SU-DHL-6 (cell line): Measurements from ENCODE around the gene SUPT3H.

ENCODE experiments used
- H2AFZ ChIP-seq: fragments of 200-600 bp; sonication (generic); 2 replicates; pipeline ENCODE4 v1.6.1; 2014; ENCODE audit warnings: low read depth, mild to moderate bottlenecking, moderate library complexity, mixed read lengths, antibody characterized with exemption, low read length; ENCODE audit not compliant: severe bottlenecking
- H3F3A ChIP-seq: fragments of 200-600 bp; shearing (Covaris generic); 2 replicates; pipeline ENCODE4 v1.6.0; 2016; ENCODE audit warnings: antibody characterized with exemption, mild to moderate bottlenecking; ENCODE audit not compliant: insufficient read depth
- H3K27ac ChIP-seq: fragments of 200-600 bp; sonication (generic); 2 replicates; pipeline ENCODE4 v1.5.1; 2016; ENCODE audit warnings: low read depth, mild to moderate bottlenecking, low read length, moderate library complexity, mixed read lengths
- H3K27me3 ChIP-seq: fragments of 200-600 bp; sonication (generic), shearing (Covaris generic); 2 replicates; pipeline ENCODE4 v1.6.0; 2014; ENCODE audit warnings: mild to moderate bottlenecking, low read length
- H3K36me3 ChIP-seq: fragments of 200-600 bp; sonication (generic); 2 replicates; pipeline ENCODE4 v1.6.1; 2014; ENCODE audit warnings: mild to moderate bottlenecking, low read length, mixed read lengths
- H3K4me2 ChIP-seq: fragments of 300-600, 200-600 bp; shearing (Covaris generic), sonication (generic); 2 replicates; pipeline ENCODE4 v1.6.0; 2014; ENCODE audit warnings: low read length, low read depth, mild to moderate bottlenecking; ENCODE audit not compliant: poor library complexity, severe bottlenecking
- H3K4me3 ChIP-seq: fragments of 200-600 bp; sonication (generic); 2 replicates; pipeline ENCODE4 v1.5.1; 2014; ENCODE audit warnings: antibody characterized with exemption, low read length, mild to moderate bottlenecking, mixed read lengths; ENCODE audit not compliant: insufficient read depth, poor library complexity, severe bottlenecking
- H3K79me2 ChIP-seq: fragments of 200-600 bp; sonication (generic); 2 replicates; pipeline ENCODE4 v1.6.1; 2014; ENCODE audit warnings: mild to moderate bottlenecking, low read length, moderate library complexity; ENCODE audit not compliant: insufficient read depth
- H3K9ac ChIP-seq: fragments of 200-600 bp; sonication (generic); 2 replicates; pipeline ENCODE4 v1.7.0; 2014; ENCODE audit warnings: mild to moderate bottlenecking, low read length
- H3K9me2 ChIP-seq: fragments of 200-600 bp; sonication (generic); replicated peaks from 2 replicates; pipeline ENCODE4 v1.6.1; 2014; ENCODE audit warnings: low read length; ENCODE audit not compliant: insufficient read depth
- H3K9me3 ChIP-seq: fragments of 200-600 bp; sonication (generic); 2 replicates; pipeline ENCODE4 v1.6.1; 2014; ENCODE audit warnings: low read length, mixed read lengths; ENCODE audit not compliant: insufficient read depth
- H4K20me1 ChIP-seq: fragments of 200-600 bp; sonication (generic); 2 replicates; pipeline ENCODE4 v1.6.1; 2014; ENCODE audit warnings: low read depth, mild to moderate bottlenecking, antibody characterized with exemption, low read length, moderate library complexity, mixed read lengths
- EZH2phosphoT487 ChIP-seq: fragments of 200-600 bp; sonication (generic), shearing (Covaris generic); conservative IDR thresholded peaks from 2 replicates; pipeline ENCODE4 v1.6.1; 2018; ENCODE audit warnings: mild to moderate bottlenecking, antibody characterized with exemption, low read length, moderate library complexity, mixed read lengths
- TF ChIP-seq, protein P1 (sequence below): fragments of 200-600 bp; sonication (generic); IDR thresholded peaks from one replicate; pipeline ENCODE4 v1.5.1; 2017; ENCODE audit warnings: antibody characterized with exemption, mild to moderate bottlenecking, low read length, moderate library complexity; ENCODE audit not compliant: insufficient read depth, poor library complexity, severe bottlenecking

The SUPT3H gene

DNA sequence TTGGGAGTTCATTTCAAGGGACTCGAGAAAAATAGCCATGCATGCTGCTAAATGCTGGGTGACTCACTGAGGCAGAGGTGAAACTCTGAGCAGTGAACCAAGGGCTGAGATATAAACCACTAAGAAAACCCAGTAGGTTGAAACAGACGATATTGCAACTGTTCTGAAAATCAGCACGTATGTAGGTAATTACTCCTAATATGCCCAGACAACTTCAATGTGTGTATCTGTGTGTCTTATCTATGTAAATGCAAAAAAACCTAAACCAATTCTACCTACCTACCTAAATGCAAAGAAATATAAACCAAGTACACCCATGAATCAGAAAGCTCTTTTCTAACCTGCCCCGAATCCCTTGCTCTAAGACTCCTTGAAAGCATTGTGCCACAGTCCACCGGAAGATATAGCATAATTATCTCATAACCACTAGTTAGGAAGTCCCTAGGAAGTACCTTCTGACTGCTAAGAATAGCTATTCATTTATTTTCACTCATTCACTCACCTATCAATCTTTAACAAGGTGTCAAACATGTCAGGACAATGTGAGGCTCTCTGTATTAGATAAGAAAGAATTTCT, 508.3 kb downstream of the SUPT3H start:
- no peak overlapping the region for H3K27ac ChIP-seq
- no peaks in the 10 kb centered on the region for H3K9me2 ChIP-seq
- no peaks in the 10 kb centered on the region for H4K20me1 ChIP-seq
- H3K9ac ChIP-seq: no peak overlapping the region
- no peaks in the 10 kb centered on the region for H3K27me3 ChIP-seq
- H3K4me3 ChIP-seq: no peak overlapping the region
- H3K36me3 ChIP-seq: no peaks in the 10 kb centered on the region
- H3K9me3 ChIP-seq: no peaks in the 10 kb centered on the region
- H2AFZ ChIP-seq: no peak overlapping the region
- H3F3A ChIP-seq: no peaks in the 10 kb centered on the region
- no peak overlapping the region for H3K4me2 ChIP-seq
- H3K79me2 ChIP-seq: no peaks in the 10 kb centered on the region
- TF ChIP-seq, protein P1, sequence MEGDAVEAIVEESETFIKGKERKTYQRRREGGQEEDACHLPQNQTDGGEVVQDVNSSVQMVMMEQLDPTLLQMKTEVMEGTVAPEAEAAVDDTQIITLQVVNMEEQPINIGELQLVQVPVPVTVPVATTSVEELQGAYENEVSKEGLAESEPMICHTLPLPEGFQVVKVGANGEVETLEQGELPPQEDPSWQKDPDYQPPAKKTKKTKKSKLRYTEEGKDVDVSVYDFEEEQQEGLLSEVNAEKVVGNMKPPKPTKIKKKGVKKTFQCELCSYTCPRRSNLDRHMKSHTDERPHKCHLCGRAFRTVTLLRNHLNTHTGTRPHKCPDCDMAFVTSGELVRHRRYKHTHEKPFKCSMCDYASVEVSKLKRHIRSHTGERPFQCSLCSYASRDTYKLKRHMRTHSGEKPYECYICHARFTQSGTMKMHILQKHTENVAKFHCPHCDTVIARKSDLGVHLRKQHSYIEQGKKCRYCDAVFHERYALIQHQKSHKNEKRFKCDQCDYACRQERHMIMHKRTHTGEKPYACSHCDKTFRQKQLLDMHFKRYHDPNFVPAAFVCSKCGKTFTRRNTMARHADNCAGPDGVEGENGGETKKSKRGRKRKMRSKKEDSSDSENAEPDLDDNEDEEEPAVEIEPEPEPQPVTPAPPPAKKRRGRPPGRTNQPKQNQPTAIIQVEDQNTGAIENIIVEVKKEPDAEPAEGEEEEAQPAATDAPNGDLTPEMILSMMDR: no peak
- no peak for TF ChIP-seq EZH2phosphoT487

DNA sequence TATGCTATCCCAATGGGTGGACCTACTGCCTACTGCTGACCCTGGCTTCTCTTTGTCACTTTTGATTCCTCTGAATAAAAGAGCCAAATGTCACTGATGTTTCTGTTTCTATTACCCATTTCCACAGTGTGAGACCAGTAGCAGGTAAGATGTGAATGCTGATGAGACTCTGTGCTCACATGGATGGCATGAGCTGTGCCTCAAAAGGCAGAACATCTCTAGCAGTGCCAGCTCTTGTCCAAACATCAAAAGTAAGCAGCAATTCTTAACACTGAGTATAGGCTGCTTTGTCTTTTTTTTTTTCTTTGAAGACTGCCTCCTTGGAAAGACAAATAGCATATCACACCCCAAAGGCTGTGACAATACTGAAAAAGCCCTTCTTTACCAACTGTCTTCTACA, 508.8 kb downstream of the SUPT3H start:
- Histone ChIP-seq H4K20me1 (no peaks in the 10 kb centered on the region), H3K27ac (no peak overlapping the region), H3K9me3 (no peaks in the 10 kb centered on the region), H3K79me2 (no peaks in the 10 kb centered on the region), H3K4me2 (no peak overlapping the region), H3F3A (no peaks in the 10 kb centered on the region), H3K27me3 (no peaks in the 10 kb centered on the region), H2AFZ (no peak overlapping the region), H3K9me2 (no peaks in the 10 kb centered on the region), H3K36me3 (no peaks in the 10 kb centered on the region), H3K4me3 (no peak overlapping the region), H3K9ac (no peak overlapping the region)
- no peak for TF ChIP-seq EZH2phosphoT487
- TF ChIP-seq, protein P1: no peak

DNA sequence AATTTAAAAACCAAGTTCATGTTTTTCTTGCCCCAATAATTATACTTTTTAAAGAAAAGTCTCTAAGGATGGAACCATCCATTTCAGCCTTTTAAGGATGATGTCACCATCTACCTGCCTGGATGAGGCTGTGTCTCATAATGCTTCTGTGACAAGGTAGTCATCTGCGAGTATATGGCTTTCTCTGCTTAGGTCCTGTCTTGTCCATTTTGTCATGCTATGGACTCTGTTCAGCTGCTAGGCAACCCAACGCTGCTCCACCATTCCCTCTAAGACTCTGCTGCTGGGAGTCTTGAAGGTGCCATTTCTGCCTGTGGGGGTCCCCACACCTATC, 509.4 kb downstream of the SUPT3H start:
- Histone ChIP-seq H3K79me2 (no peaks in the 10 kb centered on the region), H2AFZ (no peak overlapping the region), H3K36me3 (no peaks in the 10 kb centered on the region), H3K4me2 (no peak overlapping the region), H3K9me3 (no peaks in the 10 kb centered on the region), H3K27me3 (no peaks in the 10 kb centered on the region), H3K4me3 (no peak overlapping the region), H3K9ac (no peak overlapping the region), H3K9me2 (no peaks in the 10 kb centered on the region), H4K20me1 (no peaks in the 10 kb centered on the region), H3F3A (no peaks in the 10 kb centered on the region), H3K27ac (no peak overlapping the region)
- TF ChIP-seq, protein P1: no peak
- no peak for TF ChIP-seq EZH2phosphoT487
